ENCODE measurements around the gene GSTM3. TPM values are rescaled to one million over a fixed set of nuclear protein-coding genes. Genes with fewer than 3 reads are reported as not detected.
"Not testable (repeated sequence)": the region's sequence is repeated elsewhere in the genome, so short reads cannot be mapped to it uniquely, and the experiment has no call there.

Gene GSTM3
- total RNA-seq, 2 experiments from 2014 or later, result 14.8 to 15.4 TPM

DNA sequence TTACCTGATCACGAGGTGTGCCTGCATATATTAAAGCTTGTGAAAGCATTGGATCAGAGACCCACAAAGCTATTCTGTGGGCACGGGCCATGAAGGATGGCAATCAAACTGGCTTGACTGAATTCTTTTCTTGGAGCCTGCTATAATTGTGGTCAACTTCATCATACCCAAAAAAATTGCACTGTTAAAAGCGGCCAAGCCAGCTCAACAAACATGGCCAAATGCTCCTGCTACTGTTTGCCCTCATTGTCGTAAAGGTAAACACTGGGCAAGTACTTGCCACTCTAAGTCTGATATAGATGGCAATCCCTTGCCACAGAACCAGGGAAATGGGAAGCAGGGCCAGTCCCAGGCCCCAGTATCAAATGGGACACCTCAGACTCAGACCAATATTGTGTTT is 35.4 kb downstream of the GSTM3 start:
- intact Hi-C loops (cut with DNase I, micrococcal nuclease), result no loop called here
- no peak overlapping the region for H3K27ac Mint-ChIP-seq
- no peaks in the 10 kb centered on the region for H3K9me3 ChIP-seq (ENCODE audit: control insufficient read depth in 1 of 2, insufficient read depth in 1 of 2, low read length in 2 of 2)
- ChIA-PET CTCF (no interaction called here), POLR2A (no interaction called here)
- TF ChIP-seq, protein P1, sequence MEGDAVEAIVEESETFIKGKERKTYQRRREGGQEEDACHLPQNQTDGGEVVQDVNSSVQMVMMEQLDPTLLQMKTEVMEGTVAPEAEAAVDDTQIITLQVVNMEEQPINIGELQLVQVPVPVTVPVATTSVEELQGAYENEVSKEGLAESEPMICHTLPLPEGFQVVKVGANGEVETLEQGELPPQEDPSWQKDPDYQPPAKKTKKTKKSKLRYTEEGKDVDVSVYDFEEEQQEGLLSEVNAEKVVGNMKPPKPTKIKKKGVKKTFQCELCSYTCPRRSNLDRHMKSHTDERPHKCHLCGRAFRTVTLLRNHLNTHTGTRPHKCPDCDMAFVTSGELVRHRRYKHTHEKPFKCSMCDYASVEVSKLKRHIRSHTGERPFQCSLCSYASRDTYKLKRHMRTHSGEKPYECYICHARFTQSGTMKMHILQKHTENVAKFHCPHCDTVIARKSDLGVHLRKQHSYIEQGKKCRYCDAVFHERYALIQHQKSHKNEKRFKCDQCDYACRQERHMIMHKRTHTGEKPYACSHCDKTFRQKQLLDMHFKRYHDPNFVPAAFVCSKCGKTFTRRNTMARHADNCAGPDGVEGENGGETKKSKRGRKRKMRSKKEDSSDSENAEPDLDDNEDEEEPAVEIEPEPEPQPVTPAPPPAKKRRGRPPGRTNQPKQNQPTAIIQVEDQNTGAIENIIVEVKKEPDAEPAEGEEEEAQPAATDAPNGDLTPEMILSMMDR (IDR thresholded peaks at IDR 0.05), result no peak
- H3K27me3 Mint-ChIP-seq, result no peaks in the 10 kb centered on the region
- H3K36me3 ChIP-seq (ENCODE audit: insufficient read depth, low read length), result no peaks in the 10 kb centered on the region
- H3K4me1 Mint-ChIP-seq (ENCODE audit: low read depth), result no peaks in the 10 kb centered on the region
- H3K27ac ChIP-seq (ENCODE audit: low read depth in 1 of 2, low read length in 2 of 2), result no peak overlapping the region
- H3K4me3 ChIP-seq (ENCODE audit: low read length), result no peak overlapping the region
- H3K4me1 ChIP-seq (ENCODE audit: insufficient read depth, low read length), result no peaks in the 10 kb centered on the region
- no peak overlapping the region for H3K4me3 Mint-ChIP-seq
- ATAC-seq (ENCODE audit: poor library complexity) (no peak), DNase-seq (peak in 1 of 14 experiments; percentile 1)
- peaks cover 50% of the 10 kb centered on the region for H3K36me3 Mint-ChIP-seq (ENCODE audit: low read depth)
- H3K27me3 ChIP-seq (ENCODE audit: control insufficient read depth in 1 of 2, insufficient read depth in 2 of 2, low read length in 2 of 2), result no peaks in the 10 kb centered on the region
- peaks cover 10% of the 10 kb centered on the region for H3K9me3 Mint-ChIP-seq

DNA sequence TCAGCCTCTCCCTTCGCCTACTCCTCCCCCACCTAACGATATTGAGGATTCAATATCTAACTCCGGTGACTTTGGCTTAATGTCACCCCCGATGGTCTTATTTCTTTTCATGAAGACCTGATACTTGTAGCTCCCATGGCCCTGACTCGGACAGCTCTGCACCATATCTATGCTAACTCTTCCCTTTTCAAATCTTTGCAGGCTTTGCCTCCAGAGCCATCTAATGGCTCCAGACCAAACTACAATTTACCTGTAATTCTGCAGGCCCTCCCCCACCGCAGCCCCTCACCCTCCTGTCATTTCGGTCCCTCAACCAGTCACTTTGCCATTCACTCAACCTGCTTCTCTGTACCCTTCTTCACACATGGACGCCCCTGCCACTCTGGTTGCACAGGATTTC is 36.7 kb downstream of the GSTM3 start:
- Mint-ChIP-seq H3K27me3 (no peaks in the 10 kb centered on the region), H3K36me3 (ENCODE audit: low read depth) (peaks cover 45% of the 10 kb centered on the region), H3K4me3 (no peak overlapping the region), H3K9me3 (peaks cover 6% of the 10 kb centered on the region), H3K27ac (no peak overlapping the region), H3K4me1 (ENCODE audit: low read depth) (no peaks in the 10 kb centered on the region)
- TF ChIP-seq, protein P1 (IDR thresholded peaks at IDR 0.05), result no peak
- Histone ChIP-seq H3K9me3 (ENCODE audit: control insufficient read depth in 1 of 2, insufficient read depth in 1 of 2, low read length in 2 of 2) (no peaks in the 10 kb centered on the region), H3K36me3 (ENCODE audit: insufficient read depth, low read length) (no peaks in the 10 kb centered on the region), H3K27ac (ENCODE audit: low read depth in 1 of 2, low read length in 2 of 2) (no peak overlapping the region), H3K27me3 (ENCODE audit: control insufficient read depth in 1 of 2, insufficient read depth in 2 of 2, low read length in 2 of 2) (no peaks in the 10 kb centered on the region), H3K4me3 (ENCODE audit: low read length) (no peak overlapping the region), H3K4me1 (ENCODE audit: insufficient read depth, low read length) (no peaks in the 10 kb centered on the region)
- CTCF ChIA-PET, result no interaction called here
- DNase-seq, result peak in 1 of 14 experiments; percentile 1
- POLR2A ChIA-PET, result no interaction called here
- intact Hi-C loops (cut with DNase I, micrococcal nuclease), result no loop called here
- no peak for ATAC-seq (ENCODE audit: poor library complexity)

DNA sequence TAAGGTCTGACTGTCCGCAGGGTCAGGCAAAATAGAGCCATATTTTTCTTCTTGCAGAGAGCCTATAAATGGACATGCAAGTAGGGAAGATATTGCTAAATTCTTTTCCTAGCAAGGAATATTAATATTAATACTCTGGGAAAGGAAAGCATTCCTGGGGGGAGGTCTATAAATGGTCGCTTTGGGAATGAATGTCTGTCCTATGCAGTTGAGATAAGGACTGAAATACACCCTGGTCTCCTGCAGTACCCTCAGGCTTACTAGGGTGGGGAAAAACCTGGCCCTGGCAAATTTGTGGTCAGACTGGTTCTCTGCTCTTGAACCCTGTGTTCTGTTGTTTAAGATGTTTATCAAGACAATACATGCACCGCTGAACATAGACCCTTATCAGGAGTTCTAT is 37.9 kb downstream of the GSTM3 start:
- H3K36me3 Mint-ChIP-seq (ENCODE audit: low read depth), result peaks cover 39% of the 10 kb centered on the region
- intact Hi-C loops (cut with DNase I, micrococcal nuclease); H3K36me3 ChIP-seq (ENCODE audit: insufficient read depth, low read length); H3K27ac ChIP-seq (ENCODE audit: low read depth in 1 of 2, low read length in 2 of 2); H3K9me3 Mint-ChIP-seq; ATAC-seq (ENCODE audit: poor library complexity); H3K27me3 Mint-ChIP-seq; CTCF ChIA-PET; H3K4me1 Mint-ChIP-seq (ENCODE audit: low read depth); H3K4me3 Mint-ChIP-seq; DNase-seq; H3K4me3 ChIP-seq (ENCODE audit: low read length); H3K27ac Mint-ChIP-seq; H3K4me1 ChIP-seq (ENCODE audit: insufficient read depth, low read length); H3K27me3 ChIP-seq (ENCODE audit: control insufficient read depth in 1 of 2, insufficient read depth in 2 of 2, low read length in 2 of 2); H3K9me3 ChIP-seq (ENCODE audit: control insufficient read depth in 1 of 2, insufficient read depth in 1 of 2, low read length in 2 of 2); POLR2A ChIA-PET: not testable (repeated sequence)

DNA sequence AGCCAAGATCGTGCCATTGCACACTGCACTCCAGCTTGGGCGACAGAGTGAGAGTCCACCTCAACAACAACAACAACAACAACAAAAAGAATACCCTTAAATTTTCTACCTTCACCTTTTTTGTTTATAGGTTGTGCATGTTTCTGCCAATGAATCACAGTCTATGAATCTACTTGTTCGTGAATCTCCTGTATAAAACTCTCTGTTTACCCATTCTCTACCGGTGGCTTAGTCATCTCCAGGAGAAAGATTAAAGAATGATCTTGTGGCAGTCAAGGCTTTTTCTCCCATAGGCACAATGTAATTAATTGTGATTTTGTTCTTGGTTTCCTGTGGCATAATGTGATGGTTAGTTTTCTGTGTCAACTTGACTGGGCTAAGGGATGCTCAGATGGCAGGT is 43.0 kb downstream of the GSTM3 start:
- H3K4me3 ChIP-seq (ENCODE audit: low read length); H3K27me3 Mint-ChIP-seq; H3K36me3 ChIP-seq (ENCODE audit: insufficient read depth, low read length); H3K27me3 ChIP-seq (ENCODE audit: control insufficient read depth in 1 of 2, insufficient read depth in 2 of 2, low read length in 2 of 2); DNase-seq; H3K9me3 ChIP-seq (ENCODE audit: control insufficient read depth in 1 of 2, insufficient read depth in 1 of 2, low read length in 2 of 2); H3K27ac ChIP-seq (ENCODE audit: low read depth in 1 of 2, low read length in 2 of 2); H3K4me1 Mint-ChIP-seq (ENCODE audit: low read depth); ATAC-seq (ENCODE audit: poor library complexity); H3K4me1 ChIP-seq (ENCODE audit: insufficient read depth, low read length); POLR2A ChIA-PET; H3K9me3 Mint-ChIP-seq; H3K27ac Mint-ChIP-seq; H3K4me3 Mint-ChIP-seq; intact Hi-C loops (cut with DNase I, micrococcal nuclease); CTCF ChIA-PET: not testable (repeated sequence)
- peaks cover 31% of the 10 kb centered on the region for H3K36me3 Mint-ChIP-seq (ENCODE audit: low read depth)

All from CD4-positive, alpha-beta T cell (primary cell).